Middle frontal gyrus (tissue), 1 donor: ENCODE data around the gene ZNF189.

ENCODE experiments used
- DNase-seq: peaks from one replicate; pipeline ENCODE4 v3.0.0-alpha.2; 2015; ENCODE audit warnings: low spot score; ENCODE audit errors: extremely low spot score

ZNF189 gene

GRCh38 chr9:101418518-101419430 lies 20.1 kb downstream of the ZNF189 start:
- DNase-seq: no peak

GRCh38 chr9:101419863-101420262 lies 21.2 kb downstream of the ZNF189 start:
- DNase-seq: no peak

GRCh38 chr9:101421653-101422065 lies 23.0 kb downstream of the ZNF189 start:
- no peak for DNase-seq

GRCh38 chr9:101427358-101427757 lies 28.7 kb downstream of the ZNF189 start:
- no peak for DNase-seq

GRCh38 chr9:101427957-101428655 lies 29.5 kb downstream of the ZNF189 start:
- DNase-seq: no peak

- no peak for DNase-seq
Measured at GRCh38 chr9:101428909-101429308, 30.3 kb downstream of the ZNF189 start.

GRCh38 chr9:101429736-101430135 lies 31.1 kb downstream of the ZNF189 start:
- DNase-seq: no peak

GRCh38 chr9:101432171-101432570 lies 33.5 kb downstream of the ZNF189 start:
- no peak for DNase-seq

- no peak for DNase-seq
Measured at GRCh38 chr9:101432740-101433139, 34.1 kb downstream of the ZNF189 start.

- DNase-seq: no peak
Measured at GRCh38 chr9:101433229-101433628, 34.6 kb downstream of the ZNF189 start.

GRCh38 chr9:101434998-101435397 lies 36.3 kb downstream of the ZNF189 start:
- DNase-seq: no peak

- DNase-seq: no peak
Measured at GRCh38 chr9:101435601-101436079, 37.0 kb downstream of the ZNF189 start, which contains the start of gene ALDOB. ALDOB (minus strand) TSS chr9:101435774; CDS start chr9:101430887, 4,887 bp downstream.

- DNase-seq: no peak
Measured at GRCh38 chr9:101437806-101438232, 39.2 kb downstream of the ZNF189 start.

- DNase-seq: no peak
Measured at GRCh38 chr9:101438523-101438922, 39.9 kb downstream of the ZNF189 start.

GRCh38 chr9:101440714-101441230 lies 42.1 kb downstream of the ZNF189 start:
- DNase-seq: no peak

- DNase-seq: no peak
Measured at GRCh38 chr9:101442318-101442717, 43.7 kb downstream of the ZNF189 start.

GRCh38 chr9:101442736-101443135 lies 44.1 kb downstream of the ZNF189 start:
- no peak for DNase-seq

- DNase-seq: no peak
Measured at GRCh38 chr9:101443364-101443771, 44.7 kb downstream of the ZNF189 start.

- DNase-seq: no peak
Measured at GRCh38 chr9:101445353-101446029, 46.8 kb downstream of the ZNF189 start.

- DNase-seq: no peak
Measured at GRCh38 chr9:101446732-101447131, 48.1 kb downstream of the ZNF189 start.

GRCh38 chr9:101448680-101449070 lies 50.0 kb downstream of the ZNF189 start:
- DNase-seq: no peak
